ENCODE data around the gene NHLRC1.

NHLRC1 gene

GRCh38 chr6:18088419-18089296 lies 33.8 kb downstream of the NHLRC1 start:
- no peak for TF ChIP-seq MAX (IDR thresholded peaks at IDR 0.05; ENCODE audit: low read depth, low read length)
- TF ChIP-seq MYC (IDR thresholded peaks at IDR 0.05; ENCODE audit: low read depth, low read length): no peak
- TF ChIP-seq POLR2A (IDR thresholded peaks at IDR 0.05; ENCODE audit: extremely low read depth, insufficient read length): no peak
- TF ChIP-seq, protein P1, sequence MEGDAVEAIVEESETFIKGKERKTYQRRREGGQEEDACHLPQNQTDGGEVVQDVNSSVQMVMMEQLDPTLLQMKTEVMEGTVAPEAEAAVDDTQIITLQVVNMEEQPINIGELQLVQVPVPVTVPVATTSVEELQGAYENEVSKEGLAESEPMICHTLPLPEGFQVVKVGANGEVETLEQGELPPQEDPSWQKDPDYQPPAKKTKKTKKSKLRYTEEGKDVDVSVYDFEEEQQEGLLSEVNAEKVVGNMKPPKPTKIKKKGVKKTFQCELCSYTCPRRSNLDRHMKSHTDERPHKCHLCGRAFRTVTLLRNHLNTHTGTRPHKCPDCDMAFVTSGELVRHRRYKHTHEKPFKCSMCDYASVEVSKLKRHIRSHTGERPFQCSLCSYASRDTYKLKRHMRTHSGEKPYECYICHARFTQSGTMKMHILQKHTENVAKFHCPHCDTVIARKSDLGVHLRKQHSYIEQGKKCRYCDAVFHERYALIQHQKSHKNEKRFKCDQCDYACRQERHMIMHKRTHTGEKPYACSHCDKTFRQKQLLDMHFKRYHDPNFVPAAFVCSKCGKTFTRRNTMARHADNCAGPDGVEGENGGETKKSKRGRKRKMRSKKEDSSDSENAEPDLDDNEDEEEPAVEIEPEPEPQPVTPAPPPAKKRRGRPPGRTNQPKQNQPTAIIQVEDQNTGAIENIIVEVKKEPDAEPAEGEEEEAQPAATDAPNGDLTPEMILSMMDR (IDR thresholded peaks at IDR 0.05; ENCODE audit: low read depth, low read length): no peak
- no peak overlapping the region for H3K4me3 ChIP-seq (ENCODE audit: low read depth, low read length)
- DNase-seq (ENCODE audit: low read depth): no peak

- no peak for DNase-seq (ENCODE audit: low read depth)
- TF ChIP-seq, protein P1 (IDR thresholded peaks at IDR 0.05; ENCODE audit: low read depth, low read length): no peak
- TF ChIP-seq POLR2A (IDR thresholded peaks at IDR 0.05; ENCODE audit: extremely low read depth, insufficient read length) (no peak), MYC (IDR thresholded peaks at IDR 0.05; ENCODE audit: low read depth, low read length) (no peak), MAX (IDR thresholded peaks at IDR 0.05; ENCODE audit: low read depth, low read length) (no peak)
- H3K4me3 ChIP-seq (ENCODE audit: low read depth, low read length): no peak overlapping the region
Observed at GRCh38 chr6:18087396-18088165, 34.9 kb downstream of the NHLRC1 start.

- no peak for TF ChIP-seq POLR2A (IDR thresholded peaks at IDR 0.05; ENCODE audit: extremely low read depth, insufficient read length)
- TF ChIP-seq, protein P1 (IDR thresholded peaks at IDR 0.05; ENCODE audit: low read depth, low read length): no peak
- no peak for TF ChIP-seq MAX (IDR thresholded peaks at IDR 0.05; ENCODE audit: low read depth, low read length)
- TF ChIP-seq MYC (IDR thresholded peaks at IDR 0.05; ENCODE audit: low read depth, low read length): no peak
- no peak overlapping the region for H3K4me3 ChIP-seq (ENCODE audit: low read depth, low read length)
- no peak for DNase-seq (ENCODE audit: low read depth)
Observed at GRCh38 chr6:18081025-18081668, 41.3 kb downstream of the NHLRC1 start.

DNA sequence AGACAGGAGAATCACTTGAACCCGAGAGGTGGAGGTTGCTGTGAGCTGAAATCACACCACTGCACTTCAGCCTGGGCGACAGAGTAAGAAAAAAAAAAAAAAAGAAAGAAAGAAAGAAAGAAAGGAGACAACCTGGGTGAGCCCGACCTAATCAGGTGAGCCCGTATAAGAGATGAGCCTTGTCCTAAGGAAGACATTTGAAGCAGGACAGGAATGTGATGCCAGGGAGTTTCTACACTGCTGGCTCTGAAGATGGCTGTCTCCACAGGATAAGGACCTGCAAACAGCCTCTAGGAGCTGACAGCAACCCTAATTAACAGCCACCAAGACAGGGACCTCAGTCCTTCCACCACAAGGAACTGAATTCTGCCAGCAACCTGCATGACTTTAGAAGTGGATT lies 41.9 kb downstream of the NHLRC1 start:
- no peak overlapping the region for H3K4me3 ChIP-seq (ENCODE audit: low read depth, low read length)
- DNase-seq (ENCODE audit: low read depth): no peak
- TF ChIP-seq POLR2A (IDR thresholded peaks at IDR 0.05; ENCODE audit: extremely low read depth, insufficient read length) (no peak), MAX (IDR thresholded peaks at IDR 0.05; ENCODE audit: low read depth, low read length) (no peak), MYC (IDR thresholded peaks at IDR 0.05; ENCODE audit: low read depth, low read length) (no peak)
- TF ChIP-seq, protein P1 (IDR thresholded peaks at IDR 0.05; ENCODE audit: low read depth, low read length): no peak

GRCh38 chr6:18078866-18079265 lies 43.6 kb downstream of the NHLRC1 start:
- H3K4me3 ChIP-seq (ENCODE audit: low read depth, low read length): no peak overlapping the region
- DNase-seq (ENCODE audit: low read depth): no peak
- no peak for TF ChIP-seq MAX (IDR thresholded peaks at IDR 0.05; ENCODE audit: low read depth, low read length)
- TF ChIP-seq, protein P1 (IDR thresholded peaks at IDR 0.05; ENCODE audit: low read depth, low read length): no peak
- TF ChIP-seq POLR2A (IDR thresholded peaks at IDR 0.05; ENCODE audit: extremely low read depth, insufficient read length): no peak
- TF ChIP-seq MYC (IDR thresholded peaks at IDR 0.05; ENCODE audit: low read depth, low read length): no peak

Measured in NB4 (cell line).